ENCODE results near the gene C3orf70. TPM values are rescaled to one million over a fixed set of nuclear protein-coding genes. Genes with fewer than 3 reads are reported as not detected.
"Not testable (repeated sequence)": the region's sequence is repeated elsewhere in the genome, so short reads cannot be mapped to it uniquely, and the experiment has no call there.

The C3orf70 gene
- polyA plus RNA-seq, 1 donor = 3.2 TPM

GRCh38 chr3:185151101-185151963 is 1.5 kb downstream of the C3orf70 start:
- DNase-seq (ENCODE audit: low read depth) = no peak

GRCh38 chr3:185150561-185150960 is 2.3 kb downstream of the C3orf70 start:
- DNase-seq (ENCODE audit: low read depth) = no peak

GRCh38 chr3:185149591-185149990 is 3.3 kb downstream of the C3orf70 start:
- DNase-seq (ENCODE audit: low read depth) = no peak

GRCh38 chr3:185145511-185145910 is 7.3 kb downstream of the C3orf70 start:
- DNase-seq (ENCODE audit: low read depth) = no peak

GRCh38 chr3:185144784-185145183 is 8.1 kb downstream of the C3orf70 start:
- DNase-seq (ENCODE audit: low read depth) = no peak

- DNase-seq (ENCODE audit: low read depth) = no peak
Observed at GRCh38 chr3:185137821-185138220, 15.0 kb downstream of the C3orf70 start.

- no peak for DNase-seq (ENCODE audit: low read depth)
Observed at GRCh38 chr3:185134509-185134908, 18.4 kb downstream of the C3orf70 start.

GRCh38 chr3:185131602-185132256 is 21.1 kb downstream of the C3orf70 start:
- DNase-seq (ENCODE audit: low read depth) = no peak

GRCh38 chr3:185129083-185129482 is 23.8 kb downstream of the C3orf70 start:
- DNase-seq (ENCODE audit: low read depth) = no peak

- no peak for DNase-seq (ENCODE audit: low read depth)
Observed at GRCh38 chr3:185126201-185126600, 26.7 kb downstream of the C3orf70 start.

GRCh38 chr3:185120126-185120525 is 32.7 kb downstream of the C3orf70 start:
- no peak for DNase-seq (ENCODE audit: low read depth)

- DNase-seq (ENCODE audit: low read depth) = no peak
Observed at GRCh38 chr3:185115371-185115770, 37.5 kb downstream of the C3orf70 start.

GRCh38 chr3:185114756-185115155 is 38.1 kb downstream of the C3orf70 start:
- DNase-seq (ENCODE audit: low read depth) = no peak

GRCh38 chr3:185112186-185112585 is 40.7 kb downstream of the C3orf70 start:
- no peak for DNase-seq (ENCODE audit: low read depth)

- not testable (repeated sequence) for DNase-seq (ENCODE audit: low read depth)
Observed at GRCh38 chr3:185109012-185109411, 43.8 kb downstream of the C3orf70 start.

GRCh38 chr3:185106256-185106890 is 46.5 kb downstream of the C3orf70 start:
- not testable (repeated sequence) for DNase-seq (ENCODE audit: low read depth)

GRCh38 chr3:185103359-185104127 is 49.3 kb downstream of the C3orf70 start:
- DNase-seq (ENCODE audit: low read depth) = no peak

- no peak for DNase-seq (ENCODE audit: low read depth)
Observed at GRCh38 chr3:185094697-185095096, 58.2 kb downstream of the C3orf70 start.

- DNase-seq (ENCODE audit: low read depth) = no peak
Observed at GRCh38 chr3:185093116-185093515, 59.7 kb downstream of the C3orf70 start.

- DNase-seq (ENCODE audit: low read depth) = no peak
Observed at GRCh38 chr3:185090811-185091210, 62.0 kb downstream of the C3orf70 start.

GRCh38 chr3:185089751-185090150 is 63.1 kb downstream of the C3orf70 start:
- DNase-seq (ENCODE audit: low read depth) = no peak

- no peak for DNase-seq (ENCODE audit: low read depth)
Observed at GRCh38 chr3:185089343-185089742, 63.5 kb downstream of the C3orf70 start.

Measured in forelimb muscle (tissue), 1 donor.